ENCODE data around the gene SOS1. TPM values are rescaled to one million over a fixed set of nuclear protein-coding genes. Genes with fewer than 3 reads are reported as not detected.

The SOS1 gene
- 10 to 100 TPM; 29.8 to 61.2 TPM for total RNA-seq

DNA sequence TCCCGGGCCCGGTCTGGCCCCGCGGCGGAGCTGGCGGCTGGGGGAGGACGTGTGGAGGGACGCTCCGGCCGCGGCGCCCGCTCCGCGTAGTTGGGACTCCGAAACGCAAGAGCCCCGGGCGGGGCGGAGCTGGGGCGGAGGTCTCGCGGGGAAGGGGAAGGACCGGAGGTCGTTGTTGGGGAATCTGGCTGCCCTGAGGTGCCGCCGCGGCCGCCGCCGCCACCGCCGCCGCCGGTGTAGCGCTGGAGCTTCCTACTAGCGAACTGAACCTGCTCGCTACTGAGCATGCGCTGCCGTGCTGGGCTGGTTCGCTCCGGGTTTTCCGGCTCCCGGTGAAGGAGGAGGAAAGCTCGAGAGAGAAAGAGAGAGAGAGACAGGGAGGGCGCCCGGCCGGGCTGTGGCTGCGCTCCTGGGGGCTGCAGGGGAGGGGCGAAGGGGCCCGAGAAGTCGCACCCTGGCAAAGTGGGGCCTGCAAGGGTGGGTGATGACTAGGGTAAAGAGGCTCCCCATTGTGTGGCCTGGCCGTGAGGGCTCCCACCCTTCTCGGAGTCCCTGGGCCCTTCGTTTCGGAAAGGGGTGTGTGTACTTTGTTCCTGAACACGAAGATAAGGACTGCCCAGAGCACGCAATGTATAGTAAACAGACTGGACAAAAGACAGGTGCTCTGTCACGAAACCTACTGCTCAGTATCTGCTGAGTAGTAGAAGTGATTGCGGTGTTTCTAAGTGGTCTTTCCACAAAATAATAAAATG lies at the start of gene SOS1:
Gene SOS1 (minus strand): TSS at position 281 of the 752 bp plus-strand sequence. CDS start 629 bp downstream, outside the sequence.
- no peaks in the 10 kb centered on the region for H3K36me3 ChIP-seq
- TF ChIP-seq, protein P1, sequence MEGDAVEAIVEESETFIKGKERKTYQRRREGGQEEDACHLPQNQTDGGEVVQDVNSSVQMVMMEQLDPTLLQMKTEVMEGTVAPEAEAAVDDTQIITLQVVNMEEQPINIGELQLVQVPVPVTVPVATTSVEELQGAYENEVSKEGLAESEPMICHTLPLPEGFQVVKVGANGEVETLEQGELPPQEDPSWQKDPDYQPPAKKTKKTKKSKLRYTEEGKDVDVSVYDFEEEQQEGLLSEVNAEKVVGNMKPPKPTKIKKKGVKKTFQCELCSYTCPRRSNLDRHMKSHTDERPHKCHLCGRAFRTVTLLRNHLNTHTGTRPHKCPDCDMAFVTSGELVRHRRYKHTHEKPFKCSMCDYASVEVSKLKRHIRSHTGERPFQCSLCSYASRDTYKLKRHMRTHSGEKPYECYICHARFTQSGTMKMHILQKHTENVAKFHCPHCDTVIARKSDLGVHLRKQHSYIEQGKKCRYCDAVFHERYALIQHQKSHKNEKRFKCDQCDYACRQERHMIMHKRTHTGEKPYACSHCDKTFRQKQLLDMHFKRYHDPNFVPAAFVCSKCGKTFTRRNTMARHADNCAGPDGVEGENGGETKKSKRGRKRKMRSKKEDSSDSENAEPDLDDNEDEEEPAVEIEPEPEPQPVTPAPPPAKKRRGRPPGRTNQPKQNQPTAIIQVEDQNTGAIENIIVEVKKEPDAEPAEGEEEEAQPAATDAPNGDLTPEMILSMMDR (IDR thresholded peaks at IDR 0.05), result no peak
- H3K27me3 ChIP-seq (replicated peaks; ENCODE audit: insufficient read depth), result no peaks in the 10 kb centered on the region
- DNase-seq (ENCODE audit: low spot score) (peak; percentile 78), ATAC-seq (ENCODE audit: insufficient number of reproducible peaks, low FRiP score, low read depth) (peak; percentile 66)
- H3K4me3 ChIP-seq, result peak within 1 kb of the TSS; percentile 87
- peak within 1 kb of the TSS; percentile 70 to 89 for H3K27ac ChIP-seq
- H3K9me3 ChIP-seq, result no peaks in the 10 kb centered on the region
- H3K4me1 ChIP-seq (ENCODE audit: control insufficient read depth in 1 of 2, low read depth in 2 of 2), result peaks cover 21 to 59% of the 10 kb centered on the region in 2 donors

GRCh38 chr2:39164089-39164488 lies 43.2 kb upstream of the SOS1 start:
- DNase-seq (ENCODE audit: low spot score) (no peak), ATAC-seq (ENCODE audit: insufficient number of reproducible peaks, low FRiP score, low read depth) (peak; percentile 59)
- peak overlapping the region; percentile 40 to 68 for H3K27ac ChIP-seq

GRCh38 chr2:39160982-39161381 lies 40.1 kb upstream of the SOS1 start:
- Histone ChIP-seq H3K4me1 (ENCODE audit: control insufficient read depth in 1 of 2, low read depth in 2 of 2) (peaks cover 50 to 73% of the 10 kb centered on the region in 2 donors), H3K27ac (peak overlapping the region; percentile 66 to 68), H3K9me3 (no peaks in the 10 kb centered on the region), H3K36me3 (no peaks in the 10 kb centered on the region), H3K4me3 (peak overlapping the region; percentile 40), H3K27me3 (replicated peaks; ENCODE audit: insufficient read depth) (no peaks in the 10 kb centered on the region)
- TF ChIP-seq, protein P1 (IDR thresholded peaks at IDR 0.05), result no peak
- DNase-seq (ENCODE audit: low spot score), result no peak
- ATAC-seq (ENCODE audit: insufficient number of reproducible peaks, low FRiP score, low read depth), result no peak

More at GRCh38 chr2:39164089-39164488, 43.2 kb upstream of the SOS1 start:
- Histone ChIP-seq H3K9me3 (no peaks in the 10 kb centered on the region), H3K4me1 (ENCODE audit: control insufficient read depth in 1 of 2, low read depth in 2 of 2) (peaks cover 30 to 57% of the 10 kb centered on the region in 2 donors), H3K4me3 (no peak overlapping the region), H3K36me3 (no peaks in the 10 kb centered on the region), H3K27me3 (replicated peaks; ENCODE audit: insufficient read depth) (no peaks in the 10 kb centered on the region)
- TF ChIP-seq, protein P1 (IDR thresholded peaks at IDR 0.05), result no peak

- Histone ChIP-seq H3K4me1 (ENCODE audit: control insufficient read depth in 1 of 2, low read depth in 2 of 2) (peaks cover 53 to 67% of the 10 kb centered on the region in 2 donors), H3K27me3 (replicated peaks; ENCODE audit: insufficient read depth) (no peaks in the 10 kb centered on the region), H3K27ac (peak overlapping the region; percentile 61 to 62), H3K36me3 (no peaks in the 10 kb centered on the region), H3K4me3 (no peak overlapping the region), H3K9me3 (no peaks in the 10 kb centered on the region)
- ATAC-seq (ENCODE audit: insufficient number of reproducible peaks, low FRiP score, low read depth), result no peak
- TF ChIP-seq, protein P1 (IDR thresholded peaks at IDR 0.05), result no peak
- DNase-seq (ENCODE audit: low spot score), result no peak
Observed at GRCh38 chr2:39159283-39159682, 38.4 kb upstream of the SOS1 start.

DNA sequence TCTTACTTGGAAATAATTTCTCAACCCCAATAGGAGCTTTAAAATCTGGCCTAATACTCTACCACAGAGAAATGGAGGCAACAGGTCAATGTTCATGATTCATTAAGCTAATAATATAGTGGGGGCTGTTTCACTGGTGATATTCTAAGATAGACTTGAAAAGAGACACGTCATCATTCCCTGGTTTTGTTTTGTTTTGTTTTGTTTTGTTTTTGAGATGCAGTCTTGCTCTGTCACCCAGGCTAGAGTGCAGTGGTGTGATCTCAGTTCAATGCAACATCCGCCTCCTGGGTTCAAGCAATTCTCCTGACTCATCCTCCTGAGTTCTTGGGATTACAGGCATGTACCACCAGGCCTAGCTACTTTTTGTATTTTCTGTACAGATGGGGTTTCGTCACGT lies 37.5 kb upstream of the SOS1 start:
- Histone ChIP-seq H3K27me3 (replicated peaks; ENCODE audit: insufficient read depth) (no peaks in the 10 kb centered on the region), H3K4me3 (no peak overlapping the region), H3K4me1 (ENCODE audit: control insufficient read depth in 1 of 2, low read depth in 2 of 2) (peaks cover 53 to 61% of the 10 kb centered on the region in 2 donors), H3K9me3 (no peaks in the 10 kb centered on the region), H3K36me3 (no peaks in the 10 kb centered on the region), H3K27ac (peak overlapping the region; percentile 64 to 65)
- ATAC-seq (ENCODE audit: insufficient number of reproducible peaks, low FRiP score, low read depth), result no peak
- DNase-seq (ENCODE audit: low spot score), result no peak
- TF ChIP-seq, protein P1 (IDR thresholded peaks at IDR 0.05), result no peak

Data from thoracic aorta (tissue), 2 donors.